ENCODE data around the gene ARL5A.
"Not testable (repeated sequence)": the region's sequence is repeated elsewhere in the genome, so short reads cannot be mapped to it uniquely, and the experiment has no call there.

The ARL5A gene

DNA sequence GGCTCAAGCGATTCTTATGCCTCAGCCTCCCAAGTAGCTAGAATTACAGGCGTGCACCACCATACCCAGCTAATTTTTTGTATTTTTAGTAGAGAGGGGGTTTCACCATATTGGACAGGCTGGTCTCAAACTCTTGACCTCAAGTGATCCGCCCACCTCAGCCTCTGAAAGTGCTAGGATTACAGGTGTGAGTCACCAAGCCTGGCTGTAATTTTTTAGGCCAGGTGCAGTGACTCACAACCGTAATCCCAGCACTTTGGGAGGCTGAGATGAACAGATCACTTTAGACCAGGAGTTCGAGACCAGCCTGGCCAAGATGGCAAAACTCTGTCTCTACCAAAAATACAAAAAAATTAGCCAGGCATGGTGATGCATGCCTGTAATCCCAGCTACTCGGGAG, 33.8 kb downstream of the ARL5A start:
- DNase-seq: not testable (repeated sequence)

- no peak for DNase-seq
These were observed 35.1 kb downstream of the ARL5A start for GRCh38 chr2:151793123-151793522.

DNA sequence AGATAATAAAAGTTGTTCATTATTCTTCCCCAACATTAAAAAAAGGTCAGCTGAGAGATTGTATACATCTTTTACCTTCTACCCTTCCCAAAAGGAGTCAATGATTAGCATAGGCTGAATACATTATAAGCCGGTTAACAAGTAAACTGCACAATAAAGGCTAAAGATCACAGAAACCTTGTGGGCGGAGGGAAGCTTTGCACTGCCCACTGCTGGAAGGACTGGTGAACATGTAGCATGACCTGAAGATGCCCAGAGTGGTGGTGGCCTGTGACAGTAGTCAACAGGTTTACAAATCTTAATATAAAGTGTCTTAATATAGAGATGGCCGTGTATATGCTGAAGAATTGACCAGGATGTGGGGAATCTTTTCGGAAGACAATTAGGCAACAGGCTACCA, 35.6 kb downstream of the ARL5A start:
- no peak for DNase-seq

DNA sequence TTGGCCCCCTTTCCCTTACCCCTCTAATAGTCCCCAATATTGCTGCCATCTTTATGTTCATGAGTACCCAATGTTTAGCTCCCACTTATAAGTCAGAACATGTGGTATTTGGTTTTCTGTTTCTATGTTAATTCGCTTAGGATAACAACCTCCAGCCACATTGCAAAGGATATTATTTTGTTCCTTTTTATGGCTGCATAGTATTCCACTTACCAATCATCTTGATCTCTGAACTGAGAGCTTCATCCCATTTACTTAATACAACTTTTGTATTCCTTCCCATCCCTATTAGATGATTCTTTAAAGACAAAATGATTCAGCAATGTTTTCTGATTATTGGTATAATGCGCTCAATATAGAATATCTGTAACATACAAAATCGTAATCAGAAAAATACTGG, 36.7 kb downstream of the ARL5A start:
- DNase-seq: no peak

DNA sequence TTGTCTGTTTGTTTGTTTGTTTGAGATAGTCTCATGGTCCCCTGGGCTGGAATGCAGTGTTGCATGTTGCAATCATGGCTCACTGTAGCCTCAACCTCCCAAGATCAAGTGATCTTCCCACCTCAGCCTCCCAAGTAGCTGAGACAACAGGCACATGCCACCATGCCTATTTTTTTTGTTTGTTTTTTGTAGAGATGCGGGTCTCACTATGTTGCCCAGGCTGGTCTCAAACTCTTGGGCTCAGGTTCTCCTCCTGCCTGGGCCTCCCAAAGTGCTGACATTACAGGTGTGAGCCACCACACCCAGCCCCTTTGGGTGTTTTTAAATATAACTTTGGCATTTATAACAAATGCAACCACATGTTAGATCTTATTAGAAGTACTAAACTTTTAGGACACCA, 37.5 kb downstream of the ARL5A start:
- no peak for DNase-seq

- DNase-seq: no peak
These were observed 39.0 kb downstream of the ARL5A start for GRCh38 chr2:151789055-151789834.

DNA sequence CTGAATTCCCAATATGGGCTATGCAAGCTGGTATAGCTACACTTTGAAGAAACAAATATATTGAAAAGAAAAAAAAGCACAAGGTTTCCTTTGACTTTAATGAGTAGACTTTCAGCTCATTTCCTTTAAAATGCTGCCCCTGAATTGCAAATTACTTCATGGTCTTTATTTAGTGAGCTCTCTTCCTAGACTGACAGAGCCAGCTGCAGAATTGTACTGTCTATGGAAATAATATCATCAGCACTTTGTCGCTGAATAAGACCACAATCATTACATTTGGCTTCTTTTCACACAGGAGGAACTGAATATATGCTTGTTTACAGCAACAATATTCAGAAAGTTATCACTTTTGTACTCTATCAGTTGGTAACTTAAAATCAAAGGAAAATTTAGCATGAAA, 41.7 kb downstream of the ARL5A start:
- DNase-seq: no peak

DNA sequence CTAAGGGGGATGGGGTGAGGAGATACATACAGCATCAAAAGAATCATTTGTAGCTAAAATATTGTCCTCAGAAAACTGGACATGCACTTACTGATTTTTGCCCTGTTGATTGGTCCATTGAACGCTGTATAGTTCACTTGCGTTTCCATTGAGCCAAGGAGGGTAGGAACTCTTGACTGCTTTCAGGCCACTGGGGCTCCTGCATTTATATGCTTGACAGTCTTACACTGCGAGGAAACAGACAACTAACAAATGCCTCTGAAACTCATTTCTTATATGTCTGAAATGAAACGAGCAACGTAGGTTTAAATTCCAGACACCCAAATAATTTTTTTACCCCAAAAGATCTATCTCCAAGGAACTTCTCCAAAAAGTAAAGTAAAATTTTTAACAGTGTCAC, 42.1 kb downstream of the ARL5A start:
- no peak for DNase-seq

- DNase-seq: no peak
These were observed 45.1 kb downstream of the ARL5A start for GRCh38 chr2:151783133-151783520.

GRCh38 chr2:151782378-151783132, 45.7 kb downstream of the ARL5A start:
- DNase-seq: no peak

- no peak for DNase-seq
These were observed 46.6 kb downstream of the ARL5A start for GRCh38 chr2:151781642-151782041.

GRCh38 chr2:151780938-151781337, 47.3 kb downstream of the ARL5A start:
- no peak for DNase-seq

GRCh38 chr2:151777935-151778334, 50.3 kb downstream of the ARL5A start:
- no peak for DNase-seq

DNA sequence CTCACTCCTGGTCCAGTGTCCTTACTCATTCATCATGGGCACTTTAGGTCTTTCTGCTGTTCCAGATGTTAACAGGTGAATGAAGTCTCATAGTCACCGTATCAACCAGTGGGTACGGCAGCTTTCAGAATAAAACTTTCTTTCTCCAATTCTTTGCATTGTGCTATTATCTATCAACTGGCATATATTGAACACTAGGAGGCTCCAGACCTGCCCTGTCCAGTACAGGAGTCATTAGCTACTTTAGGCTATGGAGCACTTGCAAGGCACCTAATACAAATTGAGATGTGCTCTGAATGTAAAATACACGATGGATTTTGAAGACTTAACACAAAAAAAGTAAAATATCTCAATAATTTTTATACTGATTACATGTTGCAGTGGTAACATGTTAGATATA, 50.7 kb downstream of the ARL5A start:
- DNase-seq: no peak

- DNase-seq: no peak
These were observed 51.9 kb downstream of the ARL5A start for GRCh38 chr2:151776367-151776766.

- no peak for DNase-seq
These were observed 53.0 kb downstream of the ARL5A start for GRCh38 chr2:151775057-151775740.

- DNase-seq: no peak
These were observed 53.7 kb downstream of the ARL5A start for GRCh38 chr2:151774506-151774905.

DNA sequence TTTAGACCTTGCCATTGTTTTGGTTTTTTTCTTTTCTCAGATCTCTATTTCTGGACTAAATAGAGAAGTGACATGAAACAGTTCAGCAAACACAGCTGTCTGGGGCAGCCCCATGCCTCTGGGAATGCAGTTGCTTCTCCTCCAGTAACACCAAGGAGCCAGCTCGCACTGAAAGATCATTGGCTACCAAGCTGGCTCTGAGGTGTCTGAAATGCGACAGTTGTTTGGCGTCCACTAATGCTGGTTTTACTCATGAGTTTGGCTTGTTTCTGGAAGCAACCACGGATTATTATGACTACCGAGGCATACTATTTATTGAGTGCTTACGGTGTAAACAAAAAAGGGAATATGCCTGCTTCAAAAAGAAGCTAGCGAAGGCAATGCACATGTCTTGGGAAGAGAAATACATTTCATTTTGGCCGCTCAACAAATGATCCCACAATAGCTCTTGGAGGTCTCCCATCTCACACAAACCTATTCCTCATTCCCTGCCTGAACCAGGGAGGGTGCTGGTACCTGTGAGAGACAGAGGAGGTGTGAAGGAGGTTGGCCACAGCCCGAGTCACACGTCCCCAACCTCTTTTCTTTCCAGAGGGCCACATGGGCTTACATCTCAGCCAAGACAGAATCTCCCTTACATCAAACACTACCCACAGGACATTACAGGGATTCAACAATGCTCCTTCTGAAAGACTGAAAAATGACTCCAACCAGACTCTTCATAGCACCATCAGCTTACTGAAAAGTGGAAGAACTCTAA, 56.4 kb downstream of the ARL5A start:
- no peak for DNase-seq

DNA sequence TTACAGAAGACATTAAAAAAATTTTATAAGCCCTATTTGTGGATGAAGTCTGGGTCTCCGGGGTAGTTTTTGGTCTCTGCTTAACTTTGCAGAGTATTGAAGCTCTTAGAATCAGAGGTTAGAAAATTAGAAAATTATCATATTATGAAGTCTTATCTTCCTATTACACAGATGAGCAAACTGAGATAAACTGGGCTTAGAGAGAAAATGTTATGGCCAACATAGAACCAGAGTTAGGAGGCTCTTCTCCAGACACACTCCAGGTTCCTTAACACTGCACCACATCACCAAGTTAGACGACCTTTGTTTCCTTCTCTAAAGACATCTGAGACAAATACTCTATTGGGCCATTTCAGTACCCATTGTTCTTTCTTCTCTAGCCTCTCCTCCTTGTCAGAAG, 57.2 kb downstream of the ARL5A start:
- DNase-seq: no peak

DNA sequence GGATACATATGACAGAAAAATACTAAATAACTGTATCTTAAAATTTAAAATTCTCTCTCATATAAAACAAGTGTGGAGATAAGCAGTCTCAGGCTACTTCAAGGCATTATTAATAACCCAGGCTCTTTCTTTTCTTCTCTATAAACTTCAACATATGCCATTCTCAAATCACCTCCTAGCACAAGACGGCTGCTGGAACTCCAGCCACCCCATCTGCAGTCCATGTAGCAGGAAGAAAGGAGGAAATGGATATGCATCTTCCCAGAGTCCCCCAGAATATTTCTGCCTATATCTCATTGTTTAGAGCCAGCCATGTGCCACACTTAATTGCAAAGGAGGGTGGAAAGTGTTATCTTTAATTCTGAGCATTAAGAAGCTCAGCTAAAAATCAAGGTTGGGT, 58.6 kb downstream of the ARL5A start:
- DNase-seq: no peak

DNA sequence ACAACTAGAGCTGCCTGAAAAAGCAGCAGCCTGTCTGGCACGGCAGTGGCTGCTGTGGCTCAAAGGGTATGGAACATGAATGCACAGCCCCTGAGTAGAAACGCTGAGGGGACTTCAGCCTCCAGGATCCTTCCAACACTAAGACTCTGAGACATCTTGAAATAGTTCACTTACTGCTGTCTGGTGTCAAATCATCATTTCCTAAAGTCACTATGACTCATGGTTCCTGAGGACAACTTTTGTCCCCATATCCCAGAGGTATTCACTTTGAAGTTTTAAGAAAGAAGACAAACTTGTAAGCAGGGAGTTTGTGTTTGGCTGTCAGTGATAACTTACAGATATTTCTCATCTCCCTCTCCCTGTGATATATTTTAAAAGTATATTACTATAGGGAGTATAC, 60.7 kb downstream of the ARL5A start:
- no peak for DNase-seq

GRCh38 chr2:151766437-151767153, 61.6 kb downstream of the ARL5A start:
- DNase-seq: no peak
